Activated effector memory CD4-positive, alpha-beta T cell treated with Interleukin-2 at 50 U/mL for 16 hours (primary cell): ENCODE data around the gene NEK6.

Source experiments
- DNase-seq: peaks from one replicate; pipeline ENCODE4 v3.0.0-alpha.2; 2020

Gene NEK6

GRCh38 chr9:124299515-124300090 lies 41.9 kb downstream of the NEK6 start:
- no peak for DNase-seq

GRCh38 chr9:124300312-124300711 lies 42.6 kb downstream of the NEK6 start:
- no peak for DNase-seq

GRCh38 chr9:124302921-124303320 lies 45.2 kb downstream of the NEK6 start:
- DNase-seq: no peak

- DNase-seq: no peak
These were observed 46.0 kb downstream of the NEK6 start for GRCh38 chr9:124303762-124304161.

- no peak for DNase-seq
These were observed 46.5 kb downstream of the NEK6 start for GRCh38 chr9:124304285-124304684.

GRCh38 chr9:124306098-124306735 lies 48.5 kb downstream of the NEK6 start:
- no peak for DNase-seq

- DNase-seq: no peak
These were observed 49.8 kb downstream of the NEK6 start for GRCh38 chr9:124307379-124308030.

- no peak for DNase-seq
These were observed 51.1 kb downstream of the NEK6 start for GRCh38 chr9:124308606-124309491.

GRCh38 chr9:124309667-124310084 lies 51.9 kb downstream of the NEK6 start:
- DNase-seq: no peak

- DNase-seq: no peak
These were observed 53.5 kb downstream of the NEK6 start for GRCh38 chr9:124311283-124311682.

GRCh38 chr9:124312290-124313265 lies 54.8 kb downstream of the NEK6 start:
- no peak for DNase-seq

GRCh38 chr9:124313940-124314339 lies 56.2 kb downstream of the NEK6 start:
- no peak for DNase-seq

GRCh38 chr9:124315882-124316281 lies 58.1 kb downstream of the NEK6 start:
- DNase-seq: no peak

GRCh38 chr9:124320062-124320973 lies 62.6 kb downstream of the NEK6 start:
- peak; percentile 18 for DNase-seq

GRCh38 chr9:124321416-124321815 lies 63.7 kb downstream of the NEK6 start:
- no peak for DNase-seq

- no peak for DNase-seq
These were observed 64.2 kb downstream of the NEK6 start for GRCh38 chr9:124321935-124322334.

- DNase-seq: no peak
These were observed 65.1 kb downstream of the NEK6 start for GRCh38 chr9:124322618-124323432.

GRCh38 chr9:124323904-124324303 lies 66.2 kb downstream of the NEK6 start:
- DNase-seq: no peak

GRCh38 chr9:124325816-124326215 lies 68.1 kb downstream of the NEK6 start:
- no peak for DNase-seq

GRCh38 chr9:124326378-124326777 lies 68.6 kb downstream of the NEK6 start:
- no peak for DNase-seq
